GM19099 (cell line): ENCODE measurements around the gene GPR173.

Source experiments
- POLR2A ChIP-seq: IDR thresholded peaks from 3 replicates; pipeline ENCODE4 v1.6.1; 2011; ENCODE audit warnings: low read depth; ENCODE audit not compliant: insufficient read length; ENCODE audit errors: extremely low read depth

Gene GPR173

GRCh38 chrX:53048169-53049126 lies at the start of gene GPR173:
Gene GPR173, plus strand, starts transcription at chrX:53048789. Its CDS starts 27,833 bp downstream, at chrX:53076622.
- no peak for TF ChIP-seq POLR2A

GRCh38 chrX:53000447-53001135 lies 48.0 kb upstream of the GPR173 start:
- TF ChIP-seq POLR2A, result no peak

GRCh38 chrX:53001958-53002357 lies 46.6 kb upstream of the GPR173 start:
- no peak for TF ChIP-seq POLR2A

- no peak for TF ChIP-seq POLR2A
Observed at GRCh38 chrX:53003111-53003510, 45.5 kb upstream of the GPR173 start.

- no peak for TF ChIP-seq POLR2A
Observed at GRCh38 chrX:53004038-53004437, 44.6 kb upstream of the GPR173 start.

- TF ChIP-seq POLR2A, result no peak
Observed at GRCh38 chrX:53004811-53005210, 43.8 kb upstream of the GPR173 start.

GRCh38 chrX:53005327-53005726 lies 43.3 kb upstream of the GPR173 start:
- no peak for TF ChIP-seq POLR2A

- TF ChIP-seq POLR2A, result no peak
Observed at GRCh38 chrX:53009032-53009431, 39.6 kb upstream of the GPR173 start.

- no peak for TF ChIP-seq POLR2A
Observed at GRCh38 chrX:53013291-53013690, 35.3 kb upstream of the GPR173 start.

GRCh38 chrX:53018627-53019026 lies 30.0 kb upstream of the GPR173 start:
- no peak for TF ChIP-seq POLR2A

GRCh38 chrX:53022381-53022780 lies 26.2 kb upstream of the GPR173 start:
- no peak for TF ChIP-seq POLR2A

GRCh38 chrX:53028678-53029077 lies 19.9 kb upstream of the GPR173 start:
- no peak for TF ChIP-seq POLR2A

GRCh38 chrX:53031380-53031779 lies 17.2 kb upstream of the GPR173 start:
- no peak for TF ChIP-seq POLR2A

GRCh38 chrX:53036149-53036548 lies 12.4 kb upstream of the GPR173 start:
- no peak for TF ChIP-seq POLR2A

- TF ChIP-seq POLR2A, result no peak
Observed at GRCh38 chrX:53039236-53039635, 9.4 kb upstream of the GPR173 start.

- no peak for TF ChIP-seq POLR2A
Observed at GRCh38 chrX:53044995-53045394, 3.6 kb upstream of the GPR173 start.

GRCh38 chrX:53047228-53047627 lies 1.4 kb upstream of the GPR173 start:
- TF ChIP-seq POLR2A, result no peak

GRCh38 chrX:53049127-53049517 lies 533 bp downstream of the GPR173 start:
- no peak for TF ChIP-seq POLR2A
